HG02798 (cell line): Measurements from ENCODE around the gene SERPINC1.
"Not testable (repeated sequence)": the region's sequence is repeated elsewhere in the genome, so short reads cannot be mapped to it uniquely, and the experiment has no call there.

Source experiments
- ATAC-seq: cut with Tn5 transposase; IDR thresholded peaks from one replicate; pipeline ENCODE4 v1.9.1; 2021; ENCODE audit warnings: mild to moderate bottlenecking; ENCODE audit not compliant: unreplicated experiment, poor library complexity

Gene SERPINC1

GRCh38 chr1:173894189-173894588 lies 22.9 kb downstream of the SERPINC1 start:
- ATAC-seq: no peak

- ATAC-seq: no peak
These were observed 23.5 kb downstream of the SERPINC1 start for GRCh38 chr1:173893611-173894010.

- no peak for ATAC-seq
These were observed 27.2 kb downstream of the SERPINC1 start for GRCh38 chr1:173889885-173890284.

DNA sequence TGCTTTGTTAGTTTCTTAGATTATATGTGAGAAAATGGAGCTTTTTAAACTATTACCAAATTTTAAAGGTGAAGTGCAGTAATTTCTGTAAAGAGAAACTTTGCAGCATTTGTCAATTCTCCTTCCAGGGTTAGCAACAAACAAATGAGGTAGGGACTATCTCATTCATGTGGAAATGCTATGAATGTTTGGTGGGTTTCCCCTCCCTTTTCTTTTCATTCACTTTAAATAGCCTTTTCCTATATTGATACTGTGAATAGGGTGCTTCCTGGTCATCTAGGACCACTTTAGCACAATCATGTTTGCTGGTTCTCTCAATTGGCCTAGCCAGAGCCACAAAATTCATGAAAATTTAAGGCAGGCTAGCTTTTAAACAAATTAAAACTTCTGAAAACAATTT lies 28.4 kb downstream of the SERPINC1 start:
- no peak for ATAC-seq

DNA sequence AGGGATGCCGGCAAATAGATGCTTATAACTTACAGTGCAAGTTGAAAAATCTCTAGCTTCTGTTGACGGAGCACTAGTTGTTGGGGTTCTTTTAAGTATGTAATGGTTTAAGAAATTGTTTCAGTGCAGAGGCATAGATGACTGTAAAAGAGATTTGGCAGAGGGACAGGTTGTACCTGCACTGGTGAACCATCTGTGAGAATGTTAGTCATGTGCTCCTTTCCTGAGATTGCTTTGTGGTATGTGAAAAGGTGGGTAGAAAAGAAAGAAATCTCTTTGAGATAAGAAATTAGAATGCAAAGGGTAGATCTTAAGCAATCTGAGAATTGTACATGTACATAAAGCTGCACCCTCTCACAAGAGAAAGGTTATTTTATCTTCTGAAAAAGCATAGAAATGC lies 29.5 kb downstream of the SERPINC1 start:
- no peak for ATAC-seq

- ATAC-seq: no peak
These were observed 30.1 kb downstream of the SERPINC1 start for GRCh38 chr1:173886746-173887611.

GRCh38 chr1:173884701-173885100 lies 32.4 kb downstream of the SERPINC1 start:
- ATAC-seq: no peak

DNA sequence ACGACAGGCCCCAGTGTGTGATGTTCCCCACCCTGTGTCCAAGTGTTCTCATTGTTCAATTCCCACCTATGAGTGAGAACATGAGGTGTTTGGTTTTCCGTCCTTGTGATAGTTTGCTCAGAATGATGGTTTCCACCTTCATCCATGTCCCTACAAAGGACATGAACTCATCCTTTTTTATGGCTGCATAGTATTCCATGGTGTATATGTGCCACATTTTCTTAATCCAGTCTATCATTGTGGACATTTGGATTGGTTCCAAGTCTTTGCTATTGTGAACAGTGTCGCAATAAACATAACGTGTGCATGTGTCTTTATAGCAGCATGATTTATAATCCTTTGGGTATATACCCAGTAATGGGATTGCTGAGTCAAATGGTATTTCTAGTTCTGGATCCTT lies 36.0 kb downstream of the SERPINC1 start:
- not testable (repeated sequence) for ATAC-seq

DNA sequence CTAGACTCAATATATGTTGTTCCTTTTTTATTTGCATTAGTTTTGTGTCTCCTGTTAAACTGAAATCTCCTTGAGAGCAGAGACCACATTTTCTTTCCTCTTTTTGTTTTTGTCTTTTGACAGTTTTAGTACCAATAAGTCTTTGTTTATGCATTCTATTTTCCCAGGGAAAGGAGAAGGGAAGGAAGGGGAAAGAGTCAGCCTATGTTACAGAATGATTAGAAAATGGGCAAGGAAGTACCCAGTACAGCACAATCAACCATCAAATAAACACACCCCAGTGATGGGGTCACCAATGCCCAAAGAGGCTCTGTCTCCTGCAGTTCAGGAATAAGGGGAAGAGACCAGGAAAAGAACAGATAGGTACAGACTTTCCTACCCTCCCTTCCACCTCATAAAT lies 38.9 kb downstream of the SERPINC1 start:
- ATAC-seq: no peak

- ATAC-seq: no peak
These were observed 40.4 kb downstream of the SERPINC1 start for GRCh38 chr1:173876732-173877131.

GRCh38 chr1:173871500-173871899 lies 45.6 kb downstream of the SERPINC1 start:
- no peak for ATAC-seq

DNA sequence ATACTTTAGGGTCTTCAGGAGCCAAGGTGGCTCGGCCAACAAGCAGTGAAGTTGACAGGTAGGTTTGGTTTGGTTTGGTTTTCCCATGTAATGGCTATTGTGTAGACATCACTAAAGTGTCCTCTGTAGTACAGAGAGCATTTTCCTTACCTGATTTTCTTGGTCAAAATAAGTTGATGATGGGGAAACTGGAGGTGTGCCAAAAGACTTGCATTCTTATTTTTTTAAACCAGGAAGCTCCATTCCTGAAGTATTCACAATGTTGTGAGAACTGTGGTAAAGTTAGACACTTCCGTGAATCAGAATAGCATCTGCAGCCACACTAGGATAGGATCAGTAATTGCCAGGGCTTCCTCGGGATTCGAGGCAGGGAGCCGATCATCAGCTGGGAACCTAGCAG lies 46.0 kb downstream of the SERPINC1 start:
- no peak for ATAC-seq

DNA sequence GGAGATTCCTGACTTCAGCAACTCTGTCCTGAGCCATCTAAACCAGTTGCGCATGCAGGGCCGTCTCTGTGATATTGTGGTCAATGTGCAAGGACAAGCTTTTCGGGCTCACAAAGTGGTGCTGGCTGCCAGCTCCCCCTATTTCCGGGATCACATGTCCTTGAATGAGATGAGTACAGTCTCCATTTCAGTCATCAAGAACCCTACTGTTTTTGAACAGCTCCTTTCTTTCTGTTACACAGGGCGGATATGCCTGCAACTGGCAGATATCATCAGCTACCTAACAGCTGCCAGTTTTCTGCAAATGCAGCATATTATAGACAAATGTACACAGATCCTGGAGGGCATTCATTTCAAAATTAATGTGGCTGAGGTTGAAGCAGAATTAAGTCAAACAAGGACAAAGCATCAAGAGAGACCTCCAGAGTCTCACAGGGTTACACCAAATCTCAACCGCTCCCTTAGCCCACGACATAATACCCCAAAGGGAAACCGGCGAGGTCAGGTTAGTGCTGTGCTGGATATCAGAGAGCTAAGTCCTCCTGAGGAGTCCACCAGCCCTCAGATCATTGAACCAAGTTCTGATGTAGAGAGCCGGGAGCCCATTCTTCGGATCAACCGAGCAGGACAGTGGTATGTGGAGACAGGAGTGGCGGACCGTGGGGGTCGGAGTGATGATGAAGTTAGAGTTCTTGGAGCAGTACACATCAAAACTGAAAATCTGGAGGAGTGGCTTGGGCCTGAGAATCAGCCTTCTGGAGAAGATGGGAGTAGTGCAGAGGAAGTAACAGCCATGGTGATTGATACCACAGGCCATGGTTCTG lies 46.7 kb downstream of the SERPINC1 start:
- ATAC-seq: no peak

DNA sequence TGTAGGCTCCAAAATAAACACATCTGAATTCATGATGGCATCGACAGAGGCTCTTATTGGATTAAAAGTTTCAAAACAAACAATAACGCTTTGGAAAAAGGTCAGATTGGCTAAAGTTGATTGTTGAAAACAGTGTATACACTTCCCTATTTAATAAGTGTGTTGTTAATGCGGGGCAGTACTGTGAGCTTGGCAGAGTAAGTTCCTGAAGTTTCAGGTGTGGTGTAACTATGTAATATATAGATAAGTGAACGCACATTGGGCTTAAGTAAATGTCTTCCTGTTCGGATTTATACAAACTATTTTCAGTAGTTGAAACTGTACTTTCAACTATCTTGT lies 48.1 kb downstream of the SERPINC1 start:
- ATAC-seq: no peak

DNA sequence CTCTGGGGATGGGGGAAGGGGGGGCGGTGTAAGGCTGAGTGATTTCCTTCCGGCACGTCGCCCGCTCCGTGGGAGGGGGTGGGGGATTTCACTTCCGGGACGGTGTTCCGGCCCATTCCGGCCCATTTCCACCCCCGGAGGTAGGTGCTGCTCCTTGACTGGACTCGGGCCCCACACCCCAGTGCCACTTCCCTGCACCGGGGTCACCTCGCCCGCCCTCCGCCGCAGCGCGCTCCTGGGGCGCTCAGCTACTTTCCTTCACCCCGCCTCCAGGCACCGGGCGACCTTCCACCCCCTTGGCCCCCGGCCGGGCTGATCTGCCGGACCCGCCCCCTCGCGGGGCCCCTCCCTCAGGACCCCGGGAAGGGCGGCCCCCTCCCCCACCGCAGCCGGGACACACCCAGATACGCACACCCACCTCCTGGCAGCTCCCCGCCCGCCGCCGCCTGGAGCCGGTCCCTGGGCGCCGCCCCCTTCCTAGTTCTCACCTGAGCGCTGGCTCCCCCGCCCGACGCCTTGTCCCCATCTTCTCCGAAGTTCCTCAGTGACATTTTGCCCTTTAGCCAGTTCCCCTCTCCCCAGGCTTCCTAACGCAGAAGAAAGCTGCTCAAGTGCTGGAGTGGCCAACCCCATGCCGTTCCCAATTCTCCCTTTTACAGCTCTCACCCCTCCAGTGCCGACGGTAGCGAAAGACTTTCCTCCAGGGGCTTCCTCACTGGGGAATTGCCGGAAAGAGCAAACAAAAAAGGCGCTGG lies 48.7 kb downstream of the SERPINC1 start, which contains the start of gene ZBTB37:
Gene ZBTB37, plus strand, starts transcription at position 115 of the 755 bp plus-strand sequence. CDS start 1,846 bp downstream, outside the sequence.
- ATAC-seq: peak; percentile 61

DNA sequence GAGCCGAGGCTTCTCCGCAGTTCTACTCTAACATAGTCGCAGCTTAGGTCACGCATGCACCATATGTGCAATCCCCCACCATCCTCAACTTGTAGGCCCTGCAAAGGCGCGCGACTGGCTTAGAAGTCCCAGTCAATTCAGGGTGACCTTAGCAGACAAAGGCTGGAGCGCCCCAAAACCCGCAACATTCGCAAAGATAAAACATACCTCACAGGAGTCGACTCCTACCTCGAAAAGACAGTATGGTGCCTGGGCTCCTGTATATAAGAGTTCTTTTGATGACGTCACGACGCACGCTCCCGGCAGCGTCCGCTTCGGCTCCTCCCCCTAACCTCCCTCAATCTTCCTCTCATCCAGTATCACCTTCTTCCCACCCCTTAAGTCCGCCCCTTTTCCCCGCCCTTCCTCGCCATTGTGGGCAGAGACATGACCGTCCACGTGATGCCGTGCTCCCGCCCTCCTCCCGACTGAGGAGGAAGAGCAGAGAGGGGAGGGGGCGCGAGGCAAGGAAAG lies 49.3 kb downstream of the SERPINC1 start, which contains the start of gene GAS5:
Gene GAS5, minus strand, starts transcription at position 237 of the 513 bp plus-strand sequence.
- peak; percentile 77 for ATAC-seq

- no peak for ATAC-seq
These were observed 49.9 kb downstream of the SERPINC1 start for GRCh38 chr1:173867141-173867752.

GRCh38 chr1:173866413-173867115 lies 50.6 kb downstream of the SERPINC1 start:
- no peak for ATAC-seq

GRCh38 chr1:173865468-173866164 lies 51.5 kb downstream of the SERPINC1 start:
- no peak for ATAC-seq
